MV-4-11 (cell line): ENCODE data around the gene NPEPL1.
"Not testable (repeated sequence)": the region's sequence is repeated elsewhere in the genome, so short reads cannot be mapped to it uniquely, and the experiment has no call there.

Source experiments
- DNase-seq: peaks from one replicate; lab custom pipeline; 2025; lab: John Stamatoyannopoulos, UW

Gene NPEPL1

GRCh38 chr20:58692579-58693225 lies at the start of gene NPEPL1:
Gene NPEPL1 (plus strand): TSS chr20:58692800. CDS start chr20:58692901, 101 bp downstream.
- peak; percentile 38 for DNase-seq

- not testable (repeated sequence) for DNase-seq
Measured at GRCh38 chr20:58642896-58643295, 49.7 kb upstream of the NPEPL1 start.

- DNase-seq: no peak
Measured at GRCh38 chr20:58645412-58645968, 47.1 kb upstream of the NPEPL1 start.

- DNase-seq: no peak
Measured at GRCh38 chr20:58646257-58646656, 46.3 kb upstream of the NPEPL1 start.

- no peak for DNase-seq
Measured at GRCh38 chr20:58646703-58647102, 45.9 kb upstream of the NPEPL1 start.

DNA sequence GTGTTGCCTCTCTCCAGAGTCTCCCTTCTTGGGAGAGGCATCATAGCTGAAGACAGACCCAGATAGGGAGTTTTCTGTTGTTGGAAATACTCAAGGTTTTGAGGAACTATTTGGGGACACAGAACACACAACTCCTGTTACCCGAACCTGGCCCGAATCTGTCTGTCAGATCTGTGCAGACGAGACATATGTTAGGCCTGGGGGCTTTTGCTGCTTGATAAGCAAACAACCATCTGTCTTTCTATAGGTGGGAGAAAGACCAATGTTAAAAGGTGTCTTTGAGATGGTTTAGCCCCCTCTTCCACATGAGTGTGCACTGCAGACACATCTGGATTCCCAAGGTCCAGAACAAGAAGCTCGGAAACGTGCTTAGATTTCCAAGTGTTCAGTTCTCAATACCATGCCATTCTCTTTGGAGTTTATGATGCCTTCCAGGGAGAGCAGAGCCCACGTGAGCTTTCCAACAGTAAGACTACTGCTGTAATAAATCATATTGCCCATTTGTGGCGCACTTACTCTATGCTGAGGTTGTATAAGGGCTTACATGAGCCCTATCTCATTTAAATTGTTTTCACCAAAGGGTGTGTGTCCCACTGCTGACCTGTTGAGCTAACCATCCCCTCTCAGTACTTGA lies 45.3 kb upstream of the NPEPL1 start:
- peak; percentile 38 for DNase-seq

DNA sequence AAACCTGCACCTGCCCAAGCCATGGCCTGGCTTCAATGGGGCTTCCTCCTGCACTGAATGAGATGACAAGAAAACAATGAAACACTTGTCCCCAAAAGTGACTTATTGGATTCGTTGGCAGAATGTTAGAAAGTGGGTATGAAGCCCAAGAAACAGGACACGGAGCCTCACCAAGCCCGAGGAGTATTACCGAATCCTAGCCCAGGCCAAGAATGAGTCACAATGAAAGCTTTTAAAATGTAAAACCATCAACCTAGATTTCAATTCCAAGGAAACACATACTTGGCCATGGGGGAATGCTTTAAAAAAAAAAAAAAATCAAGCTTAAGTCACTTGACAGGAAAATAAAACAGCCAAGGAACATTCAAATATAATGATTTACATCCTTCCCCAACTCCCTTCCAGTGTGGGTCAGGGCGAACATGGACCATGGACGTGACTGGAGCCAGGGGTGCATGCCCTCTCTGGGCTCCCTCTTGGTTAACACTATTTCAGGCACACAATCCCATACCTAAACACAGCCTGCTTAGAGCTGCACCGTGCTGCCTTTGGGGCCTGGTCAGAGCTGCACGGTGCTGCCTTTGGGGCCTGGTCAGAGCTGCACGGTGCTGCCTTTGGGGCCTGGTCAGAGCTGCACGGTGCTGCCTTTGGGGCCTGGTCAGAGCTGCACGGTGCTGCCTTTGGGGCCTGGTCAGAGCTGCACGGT lies 44.7 kb upstream of the NPEPL1 start:
- no peak for DNase-seq

DNA sequence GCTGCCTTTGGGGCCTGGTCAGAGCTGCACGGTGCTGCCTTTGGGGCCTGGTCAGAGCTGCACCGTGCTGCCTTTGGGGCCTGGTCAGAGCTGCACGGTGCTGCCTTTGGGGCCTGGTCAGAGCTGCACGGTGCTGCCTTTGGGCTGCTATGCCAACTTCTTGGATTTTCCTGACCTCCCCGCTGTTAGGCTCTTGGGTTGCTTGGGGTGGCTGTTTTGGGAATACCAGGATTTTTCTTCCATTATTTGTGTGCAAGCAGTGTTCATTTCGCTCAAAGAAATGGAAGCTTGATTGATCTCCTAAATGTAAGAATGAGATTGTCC lies 44.1 kb upstream of the NPEPL1 start:
- not testable (repeated sequence) for DNase-seq

- DNase-seq: no peak
Measured at GRCh38 chr20:58649288-58650180, 43.1 kb upstream of the NPEPL1 start.

DNA sequence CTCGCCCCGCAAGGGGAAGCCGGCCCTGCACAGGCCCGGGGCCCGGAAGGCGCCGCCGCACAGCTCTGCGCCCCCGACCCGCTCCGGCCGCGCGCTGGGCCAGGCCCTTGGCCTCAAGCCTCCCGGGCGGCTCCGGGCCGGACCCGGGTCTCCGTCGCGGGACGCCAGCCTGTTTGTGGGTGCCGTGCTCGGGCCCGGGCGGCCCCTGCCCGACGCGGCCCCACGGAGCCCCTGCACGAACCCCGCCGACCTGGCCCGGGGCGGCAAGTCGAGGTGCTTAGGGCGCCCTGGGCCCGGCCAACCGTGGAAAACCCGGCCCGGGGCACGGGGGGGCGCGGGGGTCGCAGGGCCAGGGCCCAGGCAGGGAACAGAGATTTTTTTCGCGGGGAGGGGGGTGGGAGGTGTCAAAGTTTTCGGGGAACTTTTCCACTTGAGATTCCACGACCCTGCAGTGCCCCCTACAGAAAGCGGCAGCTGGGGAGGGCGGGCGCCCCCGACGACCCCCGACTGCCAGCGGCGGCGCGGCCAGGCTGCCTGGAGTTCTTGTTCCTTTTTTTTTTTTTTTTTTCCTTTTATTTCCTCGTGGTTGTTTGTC lies 42.3 kb upstream of the NPEPL1 start:
- peak; percentile 41 for DNase-seq

GRCh38 chr20:58650776-58651558 lies 41.6 kb upstream of the NPEPL1 start, which contains the start of gene STX16:
Gene STX16 (plus strand): TSS chr20:58651283. CDS start chr20:58652007, 724 bp downstream.
- DNase-seq: peak; percentile 84

DNA sequence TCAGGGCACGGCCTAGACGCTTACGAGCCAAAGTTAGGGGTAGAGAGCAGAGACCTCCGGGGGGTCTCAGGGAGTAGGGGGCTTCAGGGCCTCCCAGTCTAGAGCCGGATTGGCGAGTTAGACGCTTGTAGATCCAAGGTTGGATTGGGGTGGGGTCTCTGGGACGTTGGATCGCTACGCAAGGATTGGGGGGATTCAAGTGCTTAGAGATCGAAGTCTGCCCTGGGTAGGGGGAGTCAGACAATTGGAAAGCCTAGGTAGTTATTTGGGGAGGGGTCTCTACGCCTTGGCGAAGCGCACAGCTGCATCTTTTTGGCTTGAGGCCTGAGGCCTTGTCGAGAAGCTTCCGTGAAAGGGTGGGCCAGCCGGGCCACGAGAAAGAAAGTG lies 41.0 kb upstream of the NPEPL1 start:
- no peak for DNase-seq

DNA sequence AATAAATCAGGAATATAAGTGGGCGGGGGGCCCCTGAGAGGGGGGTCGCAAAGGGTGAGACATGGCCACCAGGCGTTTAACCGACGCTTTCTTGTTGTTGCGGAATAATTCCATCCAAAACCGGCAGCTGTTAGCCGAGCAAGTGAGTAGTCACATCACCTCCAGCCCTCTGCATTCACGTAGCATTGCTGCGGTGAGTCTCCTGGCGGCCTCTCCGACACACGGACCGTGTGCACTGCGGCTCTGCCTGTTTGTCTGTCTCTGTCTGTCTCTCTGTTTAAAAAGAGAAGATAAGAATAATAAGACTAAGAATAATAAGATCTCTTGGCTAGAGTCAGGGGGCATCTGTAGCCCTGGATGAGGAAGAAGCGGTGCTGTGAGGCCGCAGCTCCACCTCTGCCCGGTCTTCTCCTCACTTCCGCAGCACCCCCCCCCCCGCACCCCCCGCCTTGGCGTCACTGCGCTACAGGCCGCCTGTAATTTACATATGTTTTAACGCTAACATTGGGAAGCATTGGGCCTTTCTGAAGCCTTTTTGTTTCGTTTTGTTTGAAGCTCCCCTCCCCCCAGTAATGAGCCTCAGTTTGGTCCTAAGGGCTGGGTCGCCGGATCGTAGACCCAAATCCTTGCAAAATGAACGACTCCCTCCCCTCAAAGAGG lies 40.5 kb upstream of the NPEPL1 start:
- DNase-seq: peak; percentile 71

DNA sequence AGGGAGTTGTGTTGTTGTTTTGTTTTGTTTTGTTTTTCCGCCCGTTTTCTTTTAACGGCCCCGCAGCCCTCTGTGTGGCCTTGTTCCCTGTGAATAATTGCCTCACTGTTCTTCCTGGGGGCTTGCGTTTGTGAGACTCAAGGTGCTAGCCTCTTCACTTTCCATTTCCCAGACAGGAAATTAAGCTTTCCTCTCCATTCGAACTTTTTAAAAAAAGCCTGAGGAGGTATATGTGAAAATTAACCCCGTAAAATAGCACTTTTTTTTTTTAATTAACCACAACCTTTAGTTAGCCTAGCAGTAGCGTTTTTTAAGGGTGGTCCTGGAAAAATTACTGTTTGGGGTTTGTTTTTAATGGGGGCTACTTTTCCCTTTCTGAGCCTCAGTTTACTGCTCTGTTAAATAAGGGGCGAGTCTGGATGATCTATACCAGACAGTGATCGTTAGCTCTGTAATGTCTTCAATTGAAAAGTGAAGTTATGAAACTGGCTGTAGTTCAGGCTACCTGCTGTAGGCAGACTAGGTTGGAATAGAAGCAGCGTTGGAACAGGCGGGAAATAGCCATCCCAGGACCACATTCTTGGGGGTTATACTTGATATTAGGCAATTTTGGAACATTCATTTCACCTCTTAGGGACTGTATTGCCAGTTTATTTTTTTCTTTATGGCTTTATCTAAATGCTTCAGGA lies 39.9 kb upstream of the NPEPL1 start:
- DNase-seq: no peak

GRCh38 chr20:58654337-58654736 lies 38.3 kb upstream of the NPEPL1 start:
- no peak for DNase-seq

GRCh38 chr20:58655328-58656107 lies 37.1 kb upstream of the NPEPL1 start:
- no peak for DNase-seq

GRCh38 chr20:58656831-58657230 lies 35.8 kb upstream of the NPEPL1 start:
- no peak for DNase-seq

GRCh38 chr20:58657262-58657661 lies 35.3 kb upstream of the NPEPL1 start:
- DNase-seq: no peak

DNA sequence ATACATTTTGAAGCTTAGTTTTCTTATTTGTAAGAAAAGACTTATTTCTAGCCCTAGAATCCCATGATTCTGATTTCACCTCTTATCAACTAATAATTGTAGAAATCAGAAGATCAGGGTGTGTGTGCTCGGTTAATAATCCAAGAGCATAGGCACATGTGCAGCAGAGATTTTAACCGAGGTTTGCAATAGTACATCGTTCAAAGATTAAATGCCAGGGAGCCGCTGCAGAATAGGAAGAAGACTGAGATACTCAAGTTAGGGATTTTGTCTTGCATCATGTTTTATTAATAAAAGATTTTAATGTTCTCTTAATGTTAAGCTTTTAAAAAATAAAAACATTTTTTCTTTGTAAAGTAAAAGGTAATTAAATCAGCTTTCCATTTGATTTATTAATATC lies 34.6 kb upstream of the NPEPL1 start:
- no peak for DNase-seq
